ENCODE results near the gene PEPD. TPM values are rescaled to one million over a fixed set of nuclear protein-coding genes. Genes with fewer than 3 reads are reported as not detected.

Gene PEPD
- total RNA-seq, 1 experiment from 2014 or later, result 116 TPM

DNA sequence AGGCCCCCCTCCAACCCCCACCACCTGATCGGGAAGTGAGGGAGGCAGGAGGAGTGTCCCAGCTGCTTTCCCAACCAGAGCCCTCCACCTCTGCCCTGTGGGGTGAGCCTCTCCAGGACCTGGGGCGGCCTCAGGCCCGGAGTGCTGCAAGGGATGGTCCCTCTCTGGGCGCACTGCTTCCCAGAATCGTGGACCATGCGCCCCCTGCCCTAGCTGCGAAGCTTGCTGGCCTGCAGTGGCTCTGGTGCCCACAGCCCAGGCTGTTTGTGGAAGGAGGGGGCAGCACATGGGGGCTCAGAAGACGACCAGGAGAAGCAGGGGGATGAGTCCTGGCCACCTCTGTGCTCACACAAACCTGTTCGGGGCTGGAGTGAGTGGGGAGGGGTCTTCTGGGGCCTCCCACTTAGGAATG lies 114.4 kb downstream of the PEPD start:
- ChIA-PET POLR2A (interaction anchor here (1.0 kb wide), 1 partner anchor 105 kb away, joined by 3 read pairs; the partner anchor contains the start of gene CEBPA), CTCF (interaction anchor here (0.6 to 4.5 kb wide), 7 partner anchors 9 to 945 kb away, joined by 3 to 33 read pairs (median 3); no protein-coding TSS in a partner anchor)
- BruUV-seq (replicated peaks), result no TSS peak
- H3K9me3 Mint-ChIP-seq (ENCODE audit: unreplicated experiment), result no peaks in the 10 kb centered on the region
- H3K4me1 ChIP-seq, result peaks cover 30% of the 10 kb centered on the region
- no peak for DNase-seq
- no peaks in the 10 kb centered on the region for H3K27me3 ChIP-seq (replicated peaks; ENCODE audit: control insufficient read depth, insufficient read depth, low read length)
- no peaks in the 10 kb centered on the region for H3K27me3 Mint-ChIP-seq (ENCODE audit: insufficient read depth, unreplicated experiment)
- H3K4me3 Mint-ChIP-seq (ENCODE audit: unreplicated experiment), result no peak overlapping the region
- peaks cover 29% of the 10 kb centered on the region for H3K4me1 Mint-ChIP-seq (ENCODE audit: low read depth, unreplicated experiment)
- TF ChIP-seq, protein P1, sequence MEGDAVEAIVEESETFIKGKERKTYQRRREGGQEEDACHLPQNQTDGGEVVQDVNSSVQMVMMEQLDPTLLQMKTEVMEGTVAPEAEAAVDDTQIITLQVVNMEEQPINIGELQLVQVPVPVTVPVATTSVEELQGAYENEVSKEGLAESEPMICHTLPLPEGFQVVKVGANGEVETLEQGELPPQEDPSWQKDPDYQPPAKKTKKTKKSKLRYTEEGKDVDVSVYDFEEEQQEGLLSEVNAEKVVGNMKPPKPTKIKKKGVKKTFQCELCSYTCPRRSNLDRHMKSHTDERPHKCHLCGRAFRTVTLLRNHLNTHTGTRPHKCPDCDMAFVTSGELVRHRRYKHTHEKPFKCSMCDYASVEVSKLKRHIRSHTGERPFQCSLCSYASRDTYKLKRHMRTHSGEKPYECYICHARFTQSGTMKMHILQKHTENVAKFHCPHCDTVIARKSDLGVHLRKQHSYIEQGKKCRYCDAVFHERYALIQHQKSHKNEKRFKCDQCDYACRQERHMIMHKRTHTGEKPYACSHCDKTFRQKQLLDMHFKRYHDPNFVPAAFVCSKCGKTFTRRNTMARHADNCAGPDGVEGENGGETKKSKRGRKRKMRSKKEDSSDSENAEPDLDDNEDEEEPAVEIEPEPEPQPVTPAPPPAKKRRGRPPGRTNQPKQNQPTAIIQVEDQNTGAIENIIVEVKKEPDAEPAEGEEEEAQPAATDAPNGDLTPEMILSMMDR (IDR thresholded peaks at IDR 0.05; ENCODE audit: insufficient read depth in 1 of 2, low read depth in 1 of 2, low read length in 1 of 2, severe bottlenecking in 1 of 2, unreplicated experiment in 1 of 2), result no peak
- H3K4me3 ChIP-seq (ENCODE audit: low read depth, low read length), result no peak overlapping the region
- peaks cover 15% of the 10 kb centered on the region for H3K36me3 Mint-ChIP-seq (ENCODE audit: insufficient read depth, unreplicated experiment)
- H3K27ac Mint-ChIP-seq (ENCODE audit: unreplicated experiment), result no peak overlapping the region
- H3K9me3 ChIP-seq, result no peaks in the 10 kb centered on the region
- intact Hi-C loops (cut with micrococcal nuclease; ENCODE audit: unreplicated experiment), result loop anchor here (5.0 kb wide), 1 partner anchor 280 kb away; no protein-coding TSS in a partner anchor
- peaks cover 3% of the 10 kb centered on the region for H3K36me3 ChIP-seq (ENCODE audit: control insufficient read depth, insufficient read depth, low read length)

GRCh38 chr19:33406521-33407139 lies 115.0 kb downstream of the PEPD start:
- Mint-ChIP-seq H3K9me3 (ENCODE audit: unreplicated experiment) (no peaks in the 10 kb centered on the region), H3K27ac (ENCODE audit: unreplicated experiment) (peak overlapping the region; percentile 84), H3K27me3 (ENCODE audit: insufficient read depth, unreplicated experiment) (no peaks in the 10 kb centered on the region), H3K4me3 (ENCODE audit: unreplicated experiment) (no peak overlapping the region), H3K36me3 (ENCODE audit: insufficient read depth, unreplicated experiment) (peaks cover 15% of the 10 kb centered on the region), H3K4me1 (ENCODE audit: low read depth, unreplicated experiment) (peaks cover 31% of the 10 kb centered on the region)
- TF ChIP-seq, protein P1 (IDR thresholded peaks at IDR 0.05; ENCODE audit: insufficient read depth in 1 of 2, low read depth in 1 of 2, low read length in 1 of 2, severe bottlenecking in 1 of 2, unreplicated experiment in 1 of 2), result peak; percentile 90 to 96
- intact Hi-C loops (cut with micrococcal nuclease; ENCODE audit: unreplicated experiment), result loop anchor here (5.0 kb wide), 1 partner anchor 279 kb away; no protein-coding TSS in a partner anchor
- Histone ChIP-seq H3K4me3 (ENCODE audit: low read depth, low read length) (no peak overlapping the region), H3K4me1 (peaks cover 35% of the 10 kb centered on the region), H3K9me3 (no peaks in the 10 kb centered on the region), H3K36me3 (ENCODE audit: control insufficient read depth, insufficient read depth, low read length) (peaks cover 3% of the 10 kb centered on the region), H3K27me3 (replicated peaks; ENCODE audit: control insufficient read depth, insufficient read depth, low read length) (no peaks in the 10 kb centered on the region)
- BruUV-seq (replicated peaks), result no TSS peak
- ChIA-PET POLR2A (interaction anchor here (0.5 to 1.0 kb wide), 2 partner anchors 104 to 390 kb away, joined by 3 to 4 read pairs; partner anchors contain the start of gene CEBPA), CTCF (interaction anchor here (0.6 to 4.5 kb wide), 9 partner anchors 10 to 945 kb away, joined by 3 to 33 read pairs (median 3); partner anchors contain the start of gene CEBPA)
- DNase-seq, result peak; percentile 82 to 90

GRCh38 chr19:33405553-33406461 lies 115.8 kb downstream of the PEPD start:
- intact Hi-C loops (cut with micrococcal nuclease; ENCODE audit: unreplicated experiment), result loop anchor here (5.0 kb wide), 1 partner anchor 279 kb away; no protein-coding TSS in a partner anchor
- Mint-ChIP-seq H3K9me3 (ENCODE audit: unreplicated experiment) (no peaks in the 10 kb centered on the region), H3K4me1 (ENCODE audit: low read depth, unreplicated experiment) (peaks cover 34% of the 10 kb centered on the region), H3K4me3 (ENCODE audit: unreplicated experiment) (no peak overlapping the region), H3K36me3 (ENCODE audit: insufficient read depth, unreplicated experiment) (peaks cover 16% of the 10 kb centered on the region), H3K27ac (ENCODE audit: unreplicated experiment) (peak overlapping the region; percentile 84), H3K27me3 (ENCODE audit: insufficient read depth, unreplicated experiment) (no peaks in the 10 kb centered on the region)
- Histone ChIP-seq H3K27me3 (replicated peaks; ENCODE audit: control insufficient read depth, insufficient read depth, low read length) (no peaks in the 10 kb centered on the region), H3K4me3 (ENCODE audit: low read depth, low read length) (no peak overlapping the region), H3K4me1 (peaks cover 41% of the 10 kb centered on the region), H3K36me3 (ENCODE audit: control insufficient read depth, insufficient read depth, low read length) (peaks cover 3% of the 10 kb centered on the region), H3K9me3 (no peaks in the 10 kb centered on the region)
- peak in 1 of 2 experiments; percentile 31 for DNase-seq
- POLR2A ChIA-PET, result interaction anchor here (1.2 kb wide), 1 partner anchor 103 kb away, joined by 6 read pairs; no protein-coding TSS in a partner anchor
- TF ChIP-seq, protein P1 (IDR thresholded peaks at IDR 0.05; ENCODE audit: insufficient read depth in 1 of 2, low read depth in 1 of 2, low read length in 1 of 2, severe bottlenecking in 1 of 2, unreplicated experiment in 1 of 2), result no peak
- CTCF ChIA-PET, result interaction anchor here (0.5 to 4.5 kb wide), 7 partner anchors 10 to 365 kb away, joined by 3 to 33 read pairs (median 4); partner anchors contain the start of gene CEBPA
- BruUV-seq (replicated peaks), result no TSS peak
